ENCODE results near the gene STAMBP. TPM values are rescaled to one million over a fixed set of nuclear protein-coding genes. Genes with fewer than 3 reads are reported as not detected.

The STAMBP gene
- total and polyA plus RNA-seq, 12 donors: 15.7 to 44.8 (median 27.4) TPM

DNA sequence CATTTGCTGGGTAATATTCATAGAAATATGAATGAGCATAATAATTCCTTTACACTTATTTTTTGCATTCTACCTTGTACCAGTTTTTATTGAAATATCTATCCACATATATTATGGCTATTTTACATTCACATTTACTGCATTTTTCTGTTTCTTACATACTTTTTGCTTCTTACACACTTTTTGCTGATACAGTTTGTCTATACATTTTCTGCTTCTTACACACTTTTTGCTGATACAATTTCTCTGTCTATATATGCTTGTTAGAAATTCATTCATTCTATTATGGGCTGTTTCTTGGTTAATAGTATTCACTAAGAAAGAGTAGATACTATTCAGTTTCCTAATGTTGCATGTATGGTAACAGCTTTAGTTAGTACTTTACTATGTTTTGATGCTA, 16.9 kb upstream of the STAMBP start:
- no peaks in the 10 kb centered on the region for H3K27me3 ChIP-seq
- H3K9me3 ChIP-seq (replicated peaks in 1 of 3): no peaks in the 10 kb centered on the region
- no peaks in the 10 kb centered on the region for H3K36me3 ChIP-seq (replicated peaks in 1 of 2)
- H3K4me3 ChIP-seq: no peak overlapping the region
- H3K4me1 ChIP-seq (replicated peaks in 1 of 2): no peaks in the 10 kb centered on the region
- intact Hi-C loops (cut with DNase I): no loop called here
- H3K27ac ChIP-seq: no peak overlapping the region
- TF ChIP-seq, protein P1, sequence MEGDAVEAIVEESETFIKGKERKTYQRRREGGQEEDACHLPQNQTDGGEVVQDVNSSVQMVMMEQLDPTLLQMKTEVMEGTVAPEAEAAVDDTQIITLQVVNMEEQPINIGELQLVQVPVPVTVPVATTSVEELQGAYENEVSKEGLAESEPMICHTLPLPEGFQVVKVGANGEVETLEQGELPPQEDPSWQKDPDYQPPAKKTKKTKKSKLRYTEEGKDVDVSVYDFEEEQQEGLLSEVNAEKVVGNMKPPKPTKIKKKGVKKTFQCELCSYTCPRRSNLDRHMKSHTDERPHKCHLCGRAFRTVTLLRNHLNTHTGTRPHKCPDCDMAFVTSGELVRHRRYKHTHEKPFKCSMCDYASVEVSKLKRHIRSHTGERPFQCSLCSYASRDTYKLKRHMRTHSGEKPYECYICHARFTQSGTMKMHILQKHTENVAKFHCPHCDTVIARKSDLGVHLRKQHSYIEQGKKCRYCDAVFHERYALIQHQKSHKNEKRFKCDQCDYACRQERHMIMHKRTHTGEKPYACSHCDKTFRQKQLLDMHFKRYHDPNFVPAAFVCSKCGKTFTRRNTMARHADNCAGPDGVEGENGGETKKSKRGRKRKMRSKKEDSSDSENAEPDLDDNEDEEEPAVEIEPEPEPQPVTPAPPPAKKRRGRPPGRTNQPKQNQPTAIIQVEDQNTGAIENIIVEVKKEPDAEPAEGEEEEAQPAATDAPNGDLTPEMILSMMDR (IDR thresholded peaks at IDR 0.05): no peak
- no peak for TF ChIP-seq POLR2A (IDR thresholded peaks at IDR 0.05)
- DNase-seq: no peak

DNA sequence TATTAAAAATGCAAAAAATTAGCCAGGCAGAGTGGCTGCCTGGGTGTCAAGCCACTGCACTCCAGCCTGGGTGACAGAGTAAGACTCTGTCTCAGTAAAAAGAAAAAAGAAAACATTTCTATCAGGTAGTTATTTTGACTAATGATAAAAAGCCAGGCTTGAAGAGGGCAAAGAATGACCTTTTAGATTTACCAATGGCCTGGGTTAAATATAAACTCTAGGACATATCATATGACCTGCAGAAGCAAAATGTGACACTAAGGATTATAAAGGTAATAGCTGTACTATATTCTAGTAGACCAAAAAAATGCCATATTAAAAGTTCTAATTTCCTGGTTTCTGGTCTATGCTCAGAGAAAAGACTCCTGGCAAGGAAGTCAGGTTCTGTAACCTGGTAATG, 16.1 kb upstream of the STAMBP start:
- no peak overlapping the region for H3K4me3 ChIP-seq
- no peak for DNase-seq
- no peaks in the 10 kb centered on the region for H3K9me3 ChIP-seq (replicated peaks in 1 of 3)
- no peaks in the 10 kb centered on the region for H3K27me3 ChIP-seq
- no peaks in the 10 kb centered on the region for H3K4me1 ChIP-seq (replicated peaks in 1 of 2)
- no peak overlapping the region for H3K27ac ChIP-seq
- TF ChIP-seq, protein P1 (IDR thresholded peaks at IDR 0.05): no peak
- TF ChIP-seq POLR2A (IDR thresholded peaks at IDR 0.05): no peak
- intact Hi-C loops (cut with DNase I): no loop called here
- no peaks in the 10 kb centered on the region for H3K36me3 ChIP-seq (replicated peaks in 1 of 2)

DNA sequence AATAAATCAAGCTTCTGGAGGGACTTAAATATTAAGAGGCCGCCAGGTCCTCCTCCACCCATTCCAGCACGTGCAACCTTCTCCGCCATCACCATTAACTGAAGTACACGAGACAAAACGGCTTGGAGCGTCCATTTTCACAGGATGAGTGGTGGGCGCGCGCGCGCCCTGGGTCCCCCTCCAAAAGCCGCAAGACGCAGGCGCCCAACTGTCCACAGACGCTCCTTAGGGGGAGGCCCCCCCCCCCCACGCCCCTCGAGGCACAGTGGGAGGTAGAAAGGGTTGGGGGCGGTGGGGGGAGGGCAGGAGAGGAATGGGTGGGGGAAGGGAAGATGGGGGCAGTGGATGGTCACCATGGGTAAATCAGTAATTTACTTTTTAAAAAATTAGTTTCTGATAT, 10.5 kb upstream of the STAMBP start:
- no peaks in the 10 kb centered on the region for H3K27me3 ChIP-seq
- DNase-seq: no peak
- no peaks in the 10 kb centered on the region for H3K36me3 ChIP-seq (replicated peaks in 1 of 2)
- H3K27ac ChIP-seq: no peak overlapping the region
- no peaks in the 10 kb centered on the region for H3K4me1 ChIP-seq (replicated peaks in 1 of 2)
- intact Hi-C loops (cut with DNase I): no loop called here
- WGBS, 4 donors: 80 to 85% (median 84%) methylated on average over 15 to 18 of the region's 18 CpGs
- no peak overlapping the region for H3K4me3 ChIP-seq
- H3K9me3 ChIP-seq (replicated peaks in 1 of 3): no peaks in the 10 kb centered on the region
- TF ChIP-seq POLR2A (IDR thresholded peaks at IDR 0.05): no peak
- TF ChIP-seq, protein P1 (IDR thresholded peaks at IDR 0.05): no peak

DNA sequence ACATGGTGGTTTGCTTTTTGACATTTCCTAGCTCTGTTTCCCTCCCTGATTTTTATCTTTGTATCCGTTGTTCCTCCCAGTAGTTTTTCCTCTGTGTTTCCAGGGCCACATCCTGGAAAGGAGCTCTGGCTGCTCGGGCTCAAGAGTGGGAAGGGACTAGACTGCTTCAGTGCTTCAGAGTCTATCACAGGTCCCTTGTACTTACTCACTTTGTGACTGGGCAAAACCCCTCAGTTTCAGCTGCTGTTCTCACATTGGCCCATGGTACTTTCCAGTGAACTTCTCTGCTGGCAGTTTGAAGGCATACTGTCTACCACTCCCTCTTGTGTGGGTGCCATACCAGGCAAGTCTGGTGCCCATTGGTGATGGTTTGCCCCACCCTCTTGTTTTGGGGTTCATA, 7.5 kb upstream of the STAMBP start:
- intact Hi-C loops (cut with DNase I): loop anchor here in 1 of 2 donors (10.0 kb wide), 1 partner anchor 324 kb away; the partner anchor contains the start of gene BOLA3
- WGBS, 4 donors: 4 to 30% (median 13%) methylated on average over 2 of the region's 2 CpGs

More for the DNA sequence above, 7.5 kb upstream of the STAMBP start:
- Histone ChIP-seq H3K9me3 (replicated peaks in 1 of 3) (no peaks in the 10 kb centered on the region), H3K4me3 (no peak overlapping the region), H3K27me3 (no peaks in the 10 kb centered on the region), H3K27ac (no peak overlapping the region), H3K36me3 (replicated peaks in 1 of 2) (no peaks in the 10 kb centered on the region), H3K4me1 (replicated peaks in 1 of 2) (no peaks in the 10 kb centered on the region)
- no peak for TF ChIP-seq POLR2A (IDR thresholded peaks at IDR 0.05)
- TF ChIP-seq, protein P1 (IDR thresholded peaks at IDR 0.05): no peak
- DNase-seq: no peak
